SK-N-SH treated with all-trans-retinoic acid at 6 μM for 48 hours (cell line): Measurements from ENCODE around the gene DAPL1.
"Not testable (repeated sequence)": the region's sequence is repeated elsewhere in the genome, so short reads cannot be mapped to it uniquely, and the experiment has no call there.

Experiments used
- ARNTL ChIP-seq: fragments of 450-650 bp; formaldehyde crosslinking; IDR thresholded peaks from 2 replicates; pipeline ENCODE4 v1.5.0; 2020; ENCODE audit warnings: low read depth, mild to moderate bottlenecking, moderate library complexity, borderline replicate concordance
- GLIS3 ChIP-seq: fragments of 250-450 bp; sonication (Bioruptor Pico); IDR thresholded peaks from 2 replicates; pipeline ENCODE4 v1.5.0; 2020; ENCODE audit warnings: mild to moderate bottlenecking, moderate library complexity
- SNAI2 ChIP-seq: fragments of 250-450 bp; sonication (Bioruptor Pico); IDR thresholded peaks from 2 replicates; pipeline ENCODE4 v1.5.0; 2020; ENCODE audit warnings: mild to moderate bottlenecking, moderate library complexity
- ZFP30 ChIP-seq: fragments of 450-650 bp; formaldehyde crosslinking; IDR thresholded peaks from 2 replicates; pipeline ENCODE4 v1.5.0; 2022; ENCODE audit warnings: mild to moderate bottlenecking, moderate library complexity
- ZNF565 ChIP-seq: fragments of 450-650 bp; formaldehyde crosslinking; conservative IDR thresholded peaks from 2 replicates; pipeline ENCODE4 v1.5.0; 2020; ENCODE audit warnings: low read depth, mild to moderate bottlenecking, moderate library complexity
- TF ChIP-seq, protein P1 (sequence below): fragments of 250-450 bp; sonication (Bioruptor Pico); IDR thresholded peaks from 2 replicates; pipeline ENCODE4 v1.5.1; 2021; ENCODE audit warnings: mild to moderate bottlenecking, moderate library complexity

DNA sequence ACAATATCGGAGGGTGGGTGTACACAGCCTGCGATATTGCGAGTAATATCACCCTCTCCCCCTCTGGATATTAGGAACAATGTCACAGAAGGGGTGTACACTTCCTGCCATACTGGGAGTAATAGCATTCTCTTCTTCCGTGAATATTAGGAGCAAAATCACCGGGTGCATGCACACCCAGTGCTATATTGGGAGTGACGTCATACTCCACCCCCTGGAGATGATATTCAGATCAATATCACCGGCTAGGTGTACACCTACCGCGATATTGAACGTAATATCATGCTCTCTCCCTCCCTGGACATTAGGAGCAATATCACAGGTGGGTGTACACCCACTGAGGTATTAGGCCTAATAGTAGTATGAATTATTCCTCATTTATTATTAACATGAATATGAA lies 70.4 kb downstream of the DAPL1 start:
- TF ChIP-seq ARNTL (CRISPR knock-in tag); GLIS3; ZNF565 (CRISPR knock-in tag); SNAI2 (CRISPR knock-in tag); ZFP30: not testable (repeated sequence)
- TF ChIP-seq, protein P1, sequence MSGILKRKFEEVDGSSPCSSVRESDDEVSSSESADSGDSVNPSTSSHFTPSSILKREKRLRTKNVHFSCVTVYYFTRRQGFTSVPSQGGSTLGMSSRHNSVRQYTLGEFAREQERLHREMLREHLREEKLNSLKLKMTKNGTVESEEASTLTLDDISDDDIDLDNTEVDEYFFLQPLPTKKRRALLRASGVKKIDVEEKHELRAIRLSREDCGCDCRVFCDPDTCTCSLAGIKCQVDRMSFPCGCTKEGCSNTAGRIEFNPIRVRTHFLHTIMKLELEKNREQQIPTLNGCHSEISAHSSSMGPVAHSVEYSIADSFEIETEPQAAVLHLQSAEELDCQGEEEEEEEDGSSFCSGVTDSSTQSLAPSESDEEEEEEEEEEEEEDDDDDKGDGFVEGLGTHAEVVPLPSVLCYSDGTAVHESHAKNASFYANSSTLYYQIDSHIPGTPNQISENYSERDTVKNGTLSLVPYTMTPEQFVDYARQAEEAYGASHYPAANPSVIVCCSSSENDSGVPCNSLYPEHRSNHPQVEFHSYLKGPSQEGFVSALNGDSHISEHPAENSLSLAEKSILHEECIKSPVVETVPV = not testable (repeated sequence)
